ENCODE results near the gene PODN.

The PODN gene

DNA sequence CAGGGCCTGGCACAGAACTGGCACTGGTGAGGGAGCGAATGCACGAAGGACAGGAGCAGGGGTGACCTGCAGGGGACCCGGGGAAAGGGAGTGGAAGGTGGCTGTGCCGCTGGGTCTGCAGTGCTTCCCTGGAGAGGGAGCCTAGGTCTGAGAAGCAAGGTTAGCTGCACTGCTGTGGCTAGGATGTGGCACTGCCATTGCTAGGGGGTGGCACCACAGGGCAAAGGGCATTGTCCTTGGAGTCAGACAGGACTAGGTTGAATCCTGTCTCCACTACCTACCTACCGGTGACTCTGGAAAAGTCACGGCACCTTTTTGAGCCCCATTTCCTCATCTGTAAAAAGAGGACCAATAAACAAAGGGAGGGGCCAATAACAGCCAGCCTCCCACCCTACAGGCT, 52.1 kb downstream of the PODN start:
- Histone ChIP-seq H3K4me3 (ENCODE audit: low read depth in 1 of 2, low read length in 2 of 2) (no peak overlapping the region), H3K27me3 (ENCODE audit: control insufficient read depth in 1 of 2, insufficient read depth in 2 of 2, low read length in 2 of 2) (no peaks in the 10 kb centered on the region), H3K27ac (ENCODE audit: low read depth, low read length) (no peak overlapping the region), H3K9ac (ENCODE audit: low read depth in 1 of 2, low read length in 2 of 2) (no peak overlapping the region), H3K36me3 (ENCODE audit: control insufficient read depth in 1 of 2, insufficient read depth in 2 of 2, low read length in 2 of 2) (no peaks in the 10 kb centered on the region), H3K9me3 (ENCODE audit: control insufficient read depth in 1 of 2, low read length in 2 of 2) (peaks cover 5% of the 10 kb centered on the region in 2 donors), H3K4me1 (ENCODE audit: control insufficient read depth in 1 of 2, insufficient read depth in 2 of 2, low read length in 2 of 2) (peaks cover 71 to 81% of the 10 kb centered on the region in 2 donors)

DNA sequence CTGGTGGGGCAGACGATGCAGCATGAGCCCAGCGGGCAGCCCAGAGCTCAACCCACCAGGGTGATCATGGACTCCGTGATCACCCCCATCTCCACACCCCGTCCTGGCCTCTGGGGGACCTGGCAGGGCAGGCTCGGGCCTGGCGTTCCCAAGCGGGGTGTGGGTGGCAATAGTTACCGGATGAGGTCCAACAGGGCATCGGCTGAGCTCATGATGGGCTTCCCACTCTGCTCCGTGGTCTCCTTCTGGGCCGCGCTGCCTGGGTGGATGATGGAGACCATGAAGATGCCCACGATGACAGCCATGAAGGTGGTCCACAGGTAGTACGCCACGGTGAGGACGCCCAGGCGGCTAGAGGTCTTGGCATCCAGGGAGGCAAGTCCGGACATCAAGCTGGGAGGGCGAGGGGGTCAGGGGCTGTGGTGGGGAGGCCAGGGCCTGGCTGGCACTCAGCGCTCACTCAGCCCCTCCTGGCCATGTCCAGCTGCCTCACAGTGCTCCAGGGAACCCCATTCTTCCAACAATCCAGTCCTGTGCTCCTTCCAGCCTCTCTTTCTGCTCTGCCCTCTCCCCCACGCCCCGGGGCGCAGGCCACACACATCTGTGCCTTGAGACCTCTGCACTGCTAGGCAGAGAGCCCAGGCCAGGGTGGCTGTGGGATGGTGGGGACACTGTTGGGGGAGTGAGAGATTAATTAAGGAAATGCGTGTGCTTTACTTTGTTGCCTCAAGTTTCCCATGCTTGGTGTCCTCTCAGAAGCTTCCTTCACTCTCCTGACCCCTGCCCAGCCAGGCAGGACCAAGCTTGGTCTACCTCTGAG, 52.8 kb downstream of the PODN start:
- Histone ChIP-seq H3K4me1 (ENCODE audit: control insufficient read depth in 1 of 2, insufficient read depth in 2 of 2, low read length in 2 of 2) (peaks cover 68 to 78% of the 10 kb centered on the region in 2 donors), H3K4me3 (ENCODE audit: low read depth in 1 of 2, low read length in 2 of 2) (no peak overlapping the region), H3K27me3 (ENCODE audit: control insufficient read depth in 1 of 2, insufficient read depth in 2 of 2, low read length in 2 of 2) (no peaks in the 10 kb centered on the region), H3K36me3 (ENCODE audit: control insufficient read depth in 1 of 2, insufficient read depth in 2 of 2, low read length in 2 of 2) (no peaks in the 10 kb centered on the region), H3K9ac (ENCODE audit: low read depth in 1 of 2, low read length in 2 of 2) (no peak overlapping the region), H3K9me3 (ENCODE audit: control insufficient read depth in 1 of 2, low read length in 2 of 2) (peaks cover 5% of the 10 kb centered on the region in 2 donors), H3K27ac (ENCODE audit: low read depth, low read length) (no peak overlapping the region)

DNA sequence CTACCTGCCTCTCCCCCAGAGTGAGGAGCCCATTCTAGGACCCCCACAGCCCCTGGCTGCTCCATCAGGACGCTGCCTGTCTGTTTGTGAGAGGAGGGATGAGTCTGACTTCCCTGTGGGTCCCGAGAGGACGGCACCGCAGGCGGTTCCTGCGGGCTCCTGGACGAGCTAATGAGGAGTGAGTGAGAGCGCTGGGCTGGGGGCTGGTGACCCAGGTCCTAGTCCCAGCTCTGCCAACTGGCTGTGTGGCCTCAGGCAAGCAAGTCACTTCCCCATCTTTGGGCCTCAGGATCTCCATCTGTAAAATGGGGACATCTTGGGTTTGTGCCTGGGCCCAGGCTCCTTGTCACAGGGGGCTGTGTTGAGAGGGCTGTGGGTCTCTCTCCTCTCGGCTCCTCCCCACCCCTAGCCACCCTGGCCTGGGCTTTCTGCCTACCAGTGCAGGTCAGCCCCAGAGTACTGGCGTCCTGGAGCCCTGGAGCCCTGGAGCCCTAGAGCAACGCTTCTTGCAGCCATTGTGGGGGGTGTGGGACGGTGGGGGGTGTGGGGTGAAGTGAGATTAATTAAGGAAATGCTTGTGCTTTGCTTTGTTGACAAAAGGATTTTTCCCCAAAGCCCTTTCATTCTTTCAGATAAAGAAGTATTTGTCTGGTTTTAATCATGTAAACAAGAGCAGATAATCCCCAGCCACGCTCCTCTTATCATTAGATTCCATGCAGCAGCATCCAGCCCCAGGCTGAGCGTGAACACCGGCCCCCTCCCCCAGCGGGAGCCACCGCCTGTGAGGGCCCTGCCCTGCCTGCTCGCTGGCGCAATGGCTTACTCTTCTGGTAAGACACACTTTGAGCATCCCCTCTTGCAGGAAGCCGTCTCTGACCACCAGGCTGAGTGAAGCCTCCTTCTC, 53.6 kb downstream of the PODN start:
- no peaks in the 10 kb centered on the region for H3K36me3 ChIP-seq (ENCODE audit: control insufficient read depth in 1 of 2, insufficient read depth in 2 of 2, low read length in 2 of 2)
- H3K27me3 ChIP-seq (ENCODE audit: control insufficient read depth in 1 of 2, insufficient read depth in 2 of 2, low read length in 2 of 2), result no peaks in the 10 kb centered on the region
- no peak overlapping the region for H3K9ac ChIP-seq (ENCODE audit: low read depth in 1 of 2, low read length in 2 of 2)
- H3K4me3 ChIP-seq (ENCODE audit: low read depth in 1 of 2, low read length in 2 of 2), result no peak overlapping the region
- H3K4me1 ChIP-seq (ENCODE audit: control insufficient read depth in 1 of 2, insufficient read depth in 2 of 2, low read length in 2 of 2), result peaks cover 66 to 78% of the 10 kb centered on the region in 2 donors
- H3K9me3 ChIP-seq (ENCODE audit: control insufficient read depth in 1 of 2, low read length in 2 of 2), result peaks cover 5% of the 10 kb centered on the region in 2 donors
- no peak overlapping the region for H3K27ac ChIP-seq (ENCODE audit: low read depth, low read length)

DNA sequence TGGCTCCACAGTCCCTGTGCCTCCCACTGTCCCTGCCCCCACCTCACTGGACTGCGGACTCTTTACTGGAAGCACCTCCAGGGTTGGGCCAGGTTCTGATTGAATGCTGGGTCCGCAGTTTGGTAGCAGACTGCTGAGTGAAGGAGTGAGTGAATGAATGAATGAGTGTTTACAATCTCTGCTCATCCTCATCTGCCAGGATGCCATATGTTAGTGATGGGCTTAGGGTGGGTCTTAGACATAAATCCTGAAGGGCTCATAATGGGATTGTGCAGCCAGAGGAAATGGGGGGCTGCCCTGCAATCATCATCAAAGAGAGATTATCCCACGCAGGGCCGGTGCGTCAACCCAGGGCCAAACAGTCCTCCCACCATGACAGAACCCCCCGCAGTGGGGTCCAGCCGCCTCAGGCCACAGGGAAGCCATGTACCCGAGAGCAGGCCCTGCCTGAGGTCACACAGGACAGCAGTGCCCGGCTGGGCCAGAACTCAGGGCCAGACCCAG, 54.3 kb downstream of the PODN start:
- peaks cover 66 to 78% of the 10 kb centered on the region in 2 donors for H3K4me1 ChIP-seq (ENCODE audit: control insufficient read depth in 1 of 2, insufficient read depth in 2 of 2, low read length in 2 of 2)
- H3K9me3 ChIP-seq (ENCODE audit: control insufficient read depth in 1 of 2, low read length in 2 of 2), result peaks cover 5% of the 10 kb centered on the region in 2 donors
- H3K4me3 ChIP-seq (ENCODE audit: low read depth in 1 of 2, low read length in 2 of 2), result no peak overlapping the region
- no peak overlapping the region for H3K9ac ChIP-seq (ENCODE audit: low read depth in 1 of 2, low read length in 2 of 2)
- H3K27ac ChIP-seq (ENCODE audit: low read depth, low read length), result no peak overlapping the region
- H3K36me3 ChIP-seq (ENCODE audit: control insufficient read depth in 1 of 2, insufficient read depth in 2 of 2, low read length in 2 of 2), result no peaks in the 10 kb centered on the region
- no peaks in the 10 kb centered on the region for H3K27me3 ChIP-seq (ENCODE audit: control insufficient read depth in 1 of 2, insufficient read depth in 2 of 2, low read length in 2 of 2)

DNA sequence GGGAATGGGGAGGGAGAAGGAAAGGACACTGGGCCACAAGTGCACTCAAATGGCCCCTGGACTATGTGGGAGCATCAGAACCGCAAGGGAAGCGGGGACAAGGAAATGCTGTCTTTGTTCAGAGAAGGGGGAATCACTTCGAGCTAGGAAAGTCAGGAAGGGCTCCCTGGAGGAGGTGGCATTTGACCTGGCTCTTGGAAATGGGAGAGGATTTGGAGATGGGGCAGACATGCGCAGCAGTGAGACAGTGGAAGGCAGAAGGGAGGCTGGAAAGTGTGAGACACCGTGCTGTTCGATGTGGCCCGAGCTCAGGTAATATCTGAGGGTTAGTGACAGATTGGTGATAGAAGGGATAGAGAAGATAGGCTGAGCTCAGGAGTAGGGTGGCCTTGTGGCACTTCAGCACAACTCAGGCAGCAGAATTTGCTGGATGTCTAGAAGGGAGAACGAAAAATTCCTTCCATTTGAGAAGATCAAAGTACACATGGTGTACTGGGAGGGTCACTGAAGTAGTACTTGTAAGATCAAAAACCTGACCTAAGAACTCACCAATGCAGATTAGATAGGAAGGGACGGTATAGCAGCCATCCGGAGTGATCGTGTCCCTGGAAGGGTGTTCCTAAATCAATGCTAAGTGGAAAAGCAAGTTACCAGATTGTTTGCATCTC, 55.1 kb downstream of the PODN start:
- H3K36me3 ChIP-seq (ENCODE audit: control insufficient read depth in 1 of 2, insufficient read depth in 2 of 2, low read length in 2 of 2), result no peaks in the 10 kb centered on the region
- H3K9me3 ChIP-seq (ENCODE audit: control insufficient read depth in 1 of 2, low read length in 2 of 2), result peaks cover 5% of the 10 kb centered on the region in 2 donors
- H3K4me1 ChIP-seq (ENCODE audit: control insufficient read depth in 1 of 2, insufficient read depth in 2 of 2, low read length in 2 of 2), result peaks cover 63 to 78% of the 10 kb centered on the region in 2 donors
- no peak overlapping the region for H3K27ac ChIP-seq (ENCODE audit: low read depth, low read length)
- H3K27me3 ChIP-seq (ENCODE audit: control insufficient read depth in 1 of 2, insufficient read depth in 2 of 2, low read length in 2 of 2), result no peaks in the 10 kb centered on the region
- H3K9ac ChIP-seq (ENCODE audit: low read depth in 1 of 2, low read length in 2 of 2), result no peak overlapping the region
- peak overlapping the region in 1 of 2 donors; percentile 22 for H3K4me3 ChIP-seq (ENCODE audit: low read depth in 1 of 2, low read length in 2 of 2)

- Histone ChIP-seq H3K27me3 (ENCODE audit: control insufficient read depth in 1 of 2, insufficient read depth in 2 of 2, low read length in 2 of 2) (no peaks in the 10 kb centered on the region), H3K36me3 (ENCODE audit: control insufficient read depth in 1 of 2, insufficient read depth in 2 of 2, low read length in 2 of 2) (no peaks in the 10 kb centered on the region), H3K27ac (ENCODE audit: low read depth, low read length) (no peak overlapping the region), H3K4me3 (ENCODE audit: low read depth in 1 of 2, low read length in 2 of 2) (no peak overlapping the region), H3K9me3 (ENCODE audit: control insufficient read depth in 1 of 2, low read length in 2 of 2) (no peaks in the 10 kb centered on the region), H3K4me1 (ENCODE audit: control insufficient read depth in 1 of 2, insufficient read depth in 2 of 2, low read length in 2 of 2) (peaks cover 63 to 78% of the 10 kb centered on the region in 2 donors), H3K9ac (ENCODE audit: low read depth in 1 of 2, low read length in 2 of 2) (no peak overlapping the region)
These were observed 55.8 kb downstream of the PODN start for GRCh38 chr1:53117836-53118235.

- peaks cover 50 to 72% of the 10 kb centered on the region in 2 donors for H3K4me1 ChIP-seq (ENCODE audit: control insufficient read depth in 1 of 2, insufficient read depth in 2 of 2, low read length in 2 of 2)
- H3K9ac ChIP-seq (ENCODE audit: low read depth in 1 of 2, low read length in 2 of 2), result no peak overlapping the region
- no peaks in the 10 kb centered on the region for H3K27me3 ChIP-seq (ENCODE audit: control insufficient read depth in 1 of 2, insufficient read depth in 2 of 2, low read length in 2 of 2)
- H3K36me3 ChIP-seq (ENCODE audit: control insufficient read depth in 1 of 2, insufficient read depth in 2 of 2, low read length in 2 of 2), result no peaks in the 10 kb centered on the region
- no peak overlapping the region for H3K27ac ChIP-seq (ENCODE audit: low read depth, low read length)
- H3K9me3 ChIP-seq (ENCODE audit: control insufficient read depth in 1 of 2, low read length in 2 of 2), result no peaks in the 10 kb centered on the region
- H3K4me3 ChIP-seq (ENCODE audit: low read depth in 1 of 2, low read length in 2 of 2), result no peak overlapping the region
These were observed 58.6 kb downstream of the PODN start for GRCh38 chr1:53120659-53121058.

- Histone ChIP-seq H3K36me3 (ENCODE audit: control insufficient read depth in 1 of 2, insufficient read depth in 2 of 2, low read length in 2 of 2) (no peaks in the 10 kb centered on the region), H3K9ac (ENCODE audit: low read depth in 1 of 2, low read length in 2 of 2) (no peak overlapping the region), H3K4me1 (ENCODE audit: control insufficient read depth in 1 of 2, insufficient read depth in 2 of 2, low read length in 2 of 2) (peaks cover 41 to 64% of the 10 kb centered on the region in 2 donors), H3K27ac (ENCODE audit: low read depth, low read length) (no peak overlapping the region), H3K4me3 (ENCODE audit: low read depth in 1 of 2, low read length in 2 of 2) (no peak overlapping the region), H3K9me3 (ENCODE audit: control insufficient read depth in 1 of 2, low read length in 2 of 2) (no peaks in the 10 kb centered on the region), H3K27me3 (ENCODE audit: control insufficient read depth in 1 of 2, insufficient read depth in 2 of 2, low read length in 2 of 2) (no peaks in the 10 kb centered on the region)
These were observed 59.5 kb downstream of the PODN start for GRCh38 chr1:53121319-53122172.

GRCh38 chr1:53122201-53122885, 60.3 kb downstream of the PODN start:
- Histone ChIP-seq H3K4me3 (ENCODE audit: low read depth in 1 of 2, low read length in 2 of 2) (no peak overlapping the region), H3K4me1 (ENCODE audit: control insufficient read depth in 1 of 2, insufficient read depth in 2 of 2, low read length in 2 of 2) (peaks cover 33 to 56% of the 10 kb centered on the region in 2 donors), H3K27me3 (ENCODE audit: control insufficient read depth in 1 of 2, insufficient read depth in 2 of 2, low read length in 2 of 2) (no peaks in the 10 kb centered on the region), H3K27ac (ENCODE audit: low read depth, low read length) (no peak overlapping the region), H3K9me3 (ENCODE audit: control insufficient read depth in 1 of 2, low read length in 2 of 2) (no peaks in the 10 kb centered on the region), H3K9ac (ENCODE audit: low read depth in 1 of 2, low read length in 2 of 2) (no peak overlapping the region), H3K36me3 (ENCODE audit: control insufficient read depth in 1 of 2, insufficient read depth in 2 of 2, low read length in 2 of 2) (no peaks in the 10 kb centered on the region)
